Activated CD8-positive, alpha-beta memory T cell treated with anti-CD3 and anti-CD28 coated beads for 36 hours (primary cell): ENCODE data around the gene LMF2. TPM values are rescaled to one million over a fixed set of nuclear protein-coding genes. Genes with fewer than 3 reads are reported as not detected.

ENCODE experiments used
- CTCF ChIA-PET: fragments of 350-600 bp; sonication (Branson Sonifier 250); formaldehyde crosslinking; loops from one replicate; lab custom pipeline; 2021; ENCODE audit warnings: antibody characterized with exemption; lab: Charles Lee
- POLR2A ChIA-PET: fragments of 350-600 bp; sonication (Branson Sonifier 250); formaldehyde crosslinking; loops from one replicate; lab custom pipeline; 2021; ENCODE audit warnings: antibody characterized with exemption; lab: Charles Lee
- total RNA-seq, 2 experiments: library from RNA; stranded (reverse); gene quantifications; one replicate each; pipeline ENCODE4 v1.2.3, GENCODE V29; 2021

LMF2 gene
- total RNA-seq, 2 experiments from 2014 or later, result 78.2 to 78.4 TPM

- CTCF ChIA-PET, result interaction anchor here (0.7 to 1.7 kb wide), 2 partner anchors 10 to 22 kb away, joined by 4 to 8 read pairs; no protein-coding TSS in a partner anchor
These were observed 40.2 kb downstream of the LMF2 start for GRCh38 chr22:50467341-50467740.

GRCh38 chr22:50465066-50465930 lies 42.2 kb downstream of the LMF2 start:
- ChIA-PET POLR2A (no interaction called here), CTCF (interaction anchor here (0.5 to 0.6 kb wide), 2 partner anchors 31 to 61 kb away, joined by 3 read pairs; no protein-coding TSS in a partner anchor)

More at GRCh38 chr22:50467341-50467740, 40.2 kb downstream of the LMF2 start:
- POLR2A ChIA-PET, result interaction anchor here (1.0 kb wide), 1 partner anchor 58 kb away, joined by 3 read pairs; the partner anchor contains the start of gene SCO2

GRCh38 chr22:50464451-50464850 lies 43.1 kb downstream of the LMF2 start:
- CTCF ChIA-PET, result no interaction called here
- POLR2A ChIA-PET, result no interaction called here

GRCh38 chr22:50463188-50463900 lies 44.2 kb downstream of the LMF2 start:
- CTCF ChIA-PET, result no interaction called here
- POLR2A ChIA-PET, result interaction anchor here (0.6 kb wide), 1 partner anchor 25 kb away, joined by 3 read pairs; no protein-coding TSS in a partner anchor

GRCh38 chr22:50461979-50462540 lies 45.4 kb downstream of the LMF2 start:
- ChIA-PET POLR2A (no interaction called here), CTCF (no interaction called here)

- ChIA-PET POLR2A (no interaction called here), CTCF (no interaction called here)
These were observed 46.0 kb downstream of the LMF2 start for GRCh38 chr22:50461536-50461935.

- CTCF ChIA-PET, result no interaction called here
- POLR2A ChIA-PET, result no interaction called here
These were observed 46.6 kb downstream of the LMF2 start for GRCh38 chr22:50460938-50461337.

GRCh38 chr22:50459496-50460140 lies 47.9 kb downstream of the LMF2 start:
- CTCF ChIA-PET, result interaction anchor here (1.8 kb wide), 1 partner anchor 14 kb away, joined by 7 read pairs; no protein-coding TSS in a partner anchor
- POLR2A ChIA-PET, result no interaction called here

- POLR2A ChIA-PET, result no interaction called here
- CTCF ChIA-PET, result interaction anchor here (1.8 to 3.0 kb wide), 2 partner anchors 8 to 15 kb away, joined by 7 to 8 read pairs; no protein-coding TSS in a partner anchor
These were observed 48.5 kb downstream of the LMF2 start for GRCh38 chr22:50459016-50459415.

GRCh38 chr22:50456466-50457234 lies 50.9 kb downstream of the LMF2 start:
- CTCF ChIA-PET, result interaction anchor here (2.4 to 3.0 kb wide), 2 partner anchors 10 to 16 kb away, joined by 8 to 12 read pairs; no protein-coding TSS in a partner anchor

GRCh38 chr22:50456026-50456425 lies 51.5 kb downstream of the LMF2 start:
- POLR2A ChIA-PET, result no interaction called here
- CTCF ChIA-PET, result interaction anchor here (0.6 to 3.0 kb wide), 4 partner anchors 11 to 107 kb away, joined by 3 to 12 read pairs (median 6); partner anchors contain the start of genes SCO2 and SYCE3

More at GRCh38 chr22:50456466-50457234, 50.9 kb downstream of the LMF2 start:
- POLR2A ChIA-PET, result no interaction called here

GRCh38 chr22:50455201-50455600 lies 52.3 kb downstream of the LMF2 start:
- POLR2A ChIA-PET, result no interaction called here
- CTCF ChIA-PET, result interaction anchor here (1.2 to 2.4 kb wide), 2 partner anchors 17 to 70 kb away, joined by 3 to 12 read pairs; partner anchors contain the start of gene SCO2

GRCh38 chr22:50454556-50455075 lies 52.9 kb downstream of the LMF2 start:
- CTCF ChIA-PET, result interaction anchor here (1.2 to 1.8 kb wide), 2 partner anchors 43 to 71 kb away, joined by 3 to 7 read pairs; partner anchors contain the start of gene SCO2
- POLR2A ChIA-PET, result no interaction called here

Other genes starting within 250 kb of the LMF2 start
- 10 to 100 TPM; 12.0 to 13.8 TPM for gene MAPK12, start 246.0 kb downstream of the LMF2 start, total RNA-seq
- 10 to 100 TPM; 10.6 to 11.4 TPM for gene MAPK11, start 237.3 kb downstream of the LMF2 start, total RNA-seq
- 10 to 100 TPM; 10.9 to 12.0 TPM for gene PLXNB2, start 200.1 kb downstream of the LMF2 start, total RNA-seq
- gene DENND6B, start 180.7 kb downstream of the LMF2 start, total RNA-seq, result 1 to 10 TPM; 4.3 to 4.4 TPM
- 10 to 100 TPM; 48.4 to 51.1 TPM for gene PPP6R2, start 164.4 kb downstream of the LMF2 start, total RNA-seq
- gene SBF1, start 32.7 kb downstream of the LMF2 start, total RNA-seq, result 100 to 1,000 TPM; 126 to 130 TPM
- 1 to 10 TPM; 5.2 to 7.0 TPM for gene ADM2, start 26.2 kb downstream of the LMF2 start, total RNA-seq
- gene MIOX, start 20.8 kb downstream of the LMF2 start, total RNA-seq, result under 1 TPM; 0.17 to 0.42 TPM
- gene NCAPH2, start 522 bp upstream of the LMF2 start, total RNA-seq, result 100 to 1,000 TPM; 152 to 153 TPM
- 1 to 10 TPM in 1 of 2 experiments, under 1 TPM in 1; 0.97 to 4.1 TPM for gene SCO2, start 17.9 kb upstream of the LMF2 start, total RNA-seq
- gene TYMP, start 22.3 kb upstream of the LMF2 start, total RNA-seq, result 10 to 100 TPM; 89.6 to 89.7 TPM
- 1 to 10 TPM; 5.9 to 6.1 TPM for gene KLHDC7B, start 38.2 kb upstream of the LMF2 start, total RNA-seq
- not detected for gene SYCE3, start 55.2 kb upstream of the LMF2 start, total RNA-seq
- 10 to 100 TPM; 40.7 to 44.0 TPM for gene CPT1B, start 70.7 kb upstream of the LMF2 start, total RNA-seq
- 10 to 100 TPM; 63.3 to 65.8 TPM for gene CHKB, start 75.1 kb upstream of the LMF2 start, total RNA-seq
- gene MAPK8IP2, start 93.1 kb upstream of the LMF2 start, total RNA-seq, result under 1 TPM; 0.08 to 0.11 TPM
- gene ARSA, start 120.5 kb upstream of the LMF2 start, total RNA-seq, result 10 to 100 TPM; 19.5 to 20.0 TPM
- gene SHANK3, start 165.1 kb upstream of the LMF2 start, total RNA-seq, result under 1 TPM; 0.04 to 0.06 TPM
- not detected for gene ACR, start 230.5 kb upstream of the LMF2 start, total RNA-seq